H9 (cell line): ENCODE results near the gene PHF21B. TPM values are rescaled to one million over a fixed set of nuclear protein-coding genes. Genes with fewer than 3 reads are reported as not detected.
A peak's percentile ranks its signal among the peaks of the same experiment; 100 is the strongest.

Experiments
- DNase-seq: peaks from one replicate; pipeline ENCODE4 v3.0.0-alpha.2; 2017
- H2AFZ ChIP-seq: one replicate; pipeline ENCODE4 v1.6.1; 2013; ENCODE audit warnings: mild to moderate bottlenecking, low read length, control low read depth, moderate library complexity
- H2AK5ac ChIP-seq: 2 replicates; pipeline ENCODE4 v1.6.1; 2013; ENCODE audit warnings: low read length, control low read depth, mixed read lengths; ENCODE audit not compliant: insufficient read length
- H2BK120ac ChIP-seq: one replicate; pipeline ENCODE4 v1.6.1; 2013; ENCODE audit warnings: low read depth, mild to moderate bottlenecking, low read length, control low read depth, inconsistent platforms; ENCODE audit not compliant: poor library complexity, severe bottlenecking
- H2BK12ac ChIP-seq: 2 replicates; pipeline ENCODE4 v1.6.1; 2013; ENCODE audit warnings: low read length, control low read depth, mixed read lengths, low read depth; ENCODE audit not compliant: insufficient read length
- H2BK15ac ChIP-seq: 2 replicates; pipeline ENCODE4 v1.6.1; 2013; ENCODE audit warnings: low read depth, low read length, control low read depth
- H2BK20ac ChIP-seq: one replicate; pipeline ENCODE4 v1.6.1; 2013; ENCODE audit warnings: low read depth, mild to moderate bottlenecking, low read length, control low read depth, inconsistent platforms; ENCODE audit not compliant: poor library complexity, severe bottlenecking
- H2BK5ac ChIP-seq: 2 replicates; pipeline ENCODE4 v1.6.1; 2013; ENCODE audit warnings: low read length, control low read depth, mixed read lengths; ENCODE audit not compliant: insufficient read length
- H3K14ac ChIP-seq: 2 replicates; pipeline ENCODE4 v1.6.1; 2013; ENCODE audit warnings: low read length, control low read depth; ENCODE audit not compliant: insufficient read depth
- H3K18ac ChIP-seq: 2 replicates; pipeline ENCODE4 v1.6.1; 2013; ENCODE audit warnings: low read depth, mild to moderate bottlenecking, mixed read lengths, low read length, control low read depth; ENCODE audit not compliant: insufficient read length
- H3K23ac ChIP-seq: 2 replicates; pipeline ENCODE4 v1.6.1; 2013; ENCODE audit warnings: low read length, control low read depth, mixed read lengths, low read depth; ENCODE audit not compliant: insufficient read length
- H3K23me2 ChIP-seq: 2 replicates; pipeline ENCODE4 v1.6.1; 2013; ENCODE audit warnings: low read depth, mild to moderate bottlenecking, mixed read lengths, low read length, control low read depth; ENCODE audit not compliant: insufficient read length, poor library complexity, severe bottlenecking
- H3K27ac ChIP-seq: 2 replicates; pipeline ENCODE4 v1.5.1; 2013; ENCODE audit warnings: low read length, control low read depth, mixed read lengths, low read depth; ENCODE audit not compliant: insufficient read length
- H3K27me3 ChIP-seq: 2 replicates; pipeline ENCODE4 v1.6.1; 2013; ENCODE audit warnings: low read length, control low read depth, inconsistent platforms; ENCODE audit not compliant: insufficient read depth
- H3K4ac ChIP-seq: 2 replicates; pipeline ENCODE4 v1.6.1; 2013; ENCODE audit warnings: low read depth, mild to moderate bottlenecking, control low read depth, inconsistent platforms, low read length, moderate library complexity
- H3K4me1 ChIP-seq: 2 replicates; pipeline ENCODE4 v1.6.1; 2013; ENCODE audit warnings: low read length, control low read depth, inconsistent platforms; ENCODE audit not compliant: insufficient read depth
- H3K4me2 ChIP-seq: 2 replicates; pipeline ENCODE4 v1.6.1; 2013; ENCODE audit warnings: low read length, control low read depth, mixed read lengths; ENCODE audit not compliant: insufficient read length, insufficient read depth
- H3K56ac ChIP-seq: 2 replicates; pipeline ENCODE4 v1.6.1; 2013; ENCODE audit warnings: low read depth, mild to moderate bottlenecking, mixed read lengths, low read length, control low read depth; ENCODE audit not compliant: insufficient read length
- H3K79me1 ChIP-seq: 2 replicates; pipeline ENCODE4 v1.6.1; 2013; ENCODE audit warnings: low read depth, mild to moderate bottlenecking, moderate library complexity, low read length, control low read depth, inconsistent platforms; ENCODE audit not compliant: insufficient read depth, poor library complexity, severe bottlenecking
- H3K79me2 ChIP-seq: 2 replicates; pipeline ENCODE4 v1.6.1; 2013; ENCODE audit warnings: low read length, control low read depth, inconsistent platforms; ENCODE audit not compliant: insufficient read depth
- H3K9ac ChIP-seq: 2 replicates; pipeline ENCODE4 v1.6.1; 2013; ENCODE audit warnings: low read length, control low read depth, mixed read lengths; ENCODE audit not compliant: insufficient read length; ENCODE audit errors: extremely low read depth
- H3K9me3 ChIP-seq: one replicate; pipeline ENCODE4 v1.6.1; 2013; ENCODE audit warnings: low read depth, low read length, inconsistent platforms; ENCODE audit not compliant: control insufficient read depth
- H3T11ph ChIP-seq: one replicate; pipeline ENCODE4 v1.6.1; 2013; ENCODE audit warnings: mild to moderate bottlenecking, low read length, control low read depth, inconsistent platforms
- H4K20me1 ChIP-seq: one replicate; pipeline ENCODE4 v1.6.1; 2013; ENCODE audit not compliant: control insufficient read depth, insufficient read length, insufficient read depth
- H4K5ac ChIP-seq: 2 replicates; pipeline ENCODE4 v1.6.1; 2013; ENCODE audit warnings: low read depth, mild to moderate bottlenecking, mixed read lengths, low read length, control low read depth; ENCODE audit not compliant: insufficient read length
- H4K8ac ChIP-seq: replicated peaks from 2 replicates; pipeline ENCODE4 v1.6.1; 2013; ENCODE audit warnings: low read length, control low read depth, mixed read lengths, low read depth; ENCODE audit not compliant: insufficient read length
- H4K91ac ChIP-seq: 2 replicates; pipeline ENCODE4 v1.6.1; 2013; ENCODE audit warnings: low read depth, mild to moderate bottlenecking, moderate library complexity, mixed read lengths, low read length, control low read depth; ENCODE audit not compliant: insufficient read length
- H3K27ac Mint-ChIP-seq, 3 experiments: 2 replicates in 2 of 3; 3 replicates in 1 of 3; pipeline ENCODE4 v1.8.0; 2020 to 2021; ENCODE audit warnings: mixed read lengths in 3 of 3, mild to moderate bottlenecking in 1 of 3, moderate library complexity in 1 of 3
- H3K27me3 Mint-ChIP-seq: 2 replicates; pipeline ENCODE4 v1.8.0; 2021; ENCODE audit warnings: low read depth, mild to moderate bottlenecking, moderate library complexity, mixed read lengths
- H3K36me3 Mint-ChIP-seq, 3 experiments: 2 replicates in 2 of 3; 3 replicates in 1 of 3; pipeline ENCODE4 v1.8.0; 2020 to 2021; ENCODE audit warnings: low read depth in 3 of 3, mixed read lengths in 3 of 3; ENCODE audit not compliant: insufficient read depth in 1 of 3
- H3K4me1 Mint-ChIP-seq, 2 experiments: 2 replicates each; pipeline ENCODE4 v1.8.0; 2020; ENCODE audit warnings: mixed read lengths in 2 of 2
- H3K4me3 Mint-ChIP-seq, 2 experiments: 2 replicates in 1 of 2; 3 replicates in 1 of 2; pipeline ENCODE4 v1.8.0; 2020 to 2021; ENCODE audit warnings: mild to moderate bottlenecking in 2 of 2, mixed read lengths in 2 of 2, moderate library complexity in 1 of 2
- H3K9me3 Mint-ChIP-seq, 2 experiments: 2 replicates in 1 of 2; 3 replicates in 1 of 2; pipeline ENCODE4 v1.8.0; 2020; ENCODE audit warnings: mild to moderate bottlenecking in 2 of 2, mixed read lengths in 2 of 2, moderate library complexity in 1 of 2
- WGBS: extraction: QIAGEN DNeasy Blood & Tissue Kit; methylation state at CpG from one replicate; pipeline ENCODE4 v1.1.7; 2013; ENCODE audit warnings: missing lambda C conversion rate, low lambda C conversion rate, mixed read lengths; ENCODE audit not compliant: insufficient read length; ENCODE audit errors: extremely low coverage; 5-methylcytosine and 5-hydroxymethylcytosine counted together
- total RNA-seq: library from RNA; stranded (reverse); gene quantifications from 2 replicates; pipeline ENCODE4 v1.2.1, GENCODE V29; 2021
- TF ChIP-seq, protein P1 (sequence below): fragments of 200-600 bp; sonication (generic); conservative IDR thresholded peaks from 3 replicates; pipeline ENCODE4 v1.8.0; 2021; ENCODE audit warnings: antibody characterized with exemption, mild to moderate bottlenecking

PHF21B gene
- total RNA-seq, 1 experiment from 2014 or later, result 60.3 TPM

DNA sequence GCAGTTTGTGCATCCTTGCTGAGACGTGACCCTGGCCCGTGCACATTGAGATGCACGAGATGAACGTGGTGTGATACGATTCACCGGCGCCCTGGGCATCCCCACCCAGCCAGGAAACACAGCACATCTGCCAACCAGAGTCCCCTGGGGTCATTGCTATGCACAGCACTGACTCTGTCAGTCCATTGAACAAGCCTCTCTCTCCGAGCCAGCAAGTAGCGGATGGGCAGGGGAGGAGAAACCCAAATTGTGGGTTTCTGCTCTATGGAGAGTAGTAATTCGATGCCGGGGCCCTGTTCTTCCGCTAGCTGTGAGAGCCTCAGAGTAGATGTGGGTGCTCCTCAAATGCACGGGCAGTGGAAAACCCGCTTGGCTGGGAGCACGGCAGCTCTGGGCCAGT is 172.3 kb downstream of the PHF21B start:
- H3K4me3 Mint-ChIP-seq, result no peak overlapping the region
- Histone ChIP-seq H3K9me3 (no peaks in the 10 kb centered on the region), H2AK5ac (no peak overlapping the region), H2BK5ac (no peak overlapping the region), H2BK20ac (no peak overlapping the region), H3K18ac (no peak overlapping the region), H3K23ac (no peak overlapping the region), H3K79me1 (no peaks in the 10 kb centered on the region), H3T11ph (no peak overlapping the region), H4K20me1 (peaks cover 2% of the 10 kb centered on the region), H2AFZ (no peak overlapping the region), H2BK120ac (no peak overlapping the region), H3K4ac (no peak overlapping the region), H3K4me1 (no peaks in the 10 kb centered on the region; the same call in 1 of the 2 replicates), H3K23me2 (no peaks in the 10 kb centered on the region), H3K27me3 (no peaks in the 10 kb centered on the region), H3K56ac (no peak overlapping the region), H3K4me2 (no peak overlapping the region), H2BK12ac (no peak overlapping the region), H4K5ac (no peak overlapping the region), H3K79me2 (no peaks in the 10 kb centered on the region), H4K8ac (no peak overlapping the region), H3K27ac (no peak overlapping the region), H3K9ac (no peak overlapping the region), H3K14ac (no peak overlapping the region; the same call in 1 of the 2 replicates), H4K91ac (no peak overlapping the region), H2BK15ac (no peak overlapping the region)
- DNase-seq, result no peak
- H3K36me3 Mint-ChIP-seq, result peaks cover 22 to 41% (median 39%) of the 10 kb centered on the region in 3 experiments
- TF ChIP-seq, protein P1, sequence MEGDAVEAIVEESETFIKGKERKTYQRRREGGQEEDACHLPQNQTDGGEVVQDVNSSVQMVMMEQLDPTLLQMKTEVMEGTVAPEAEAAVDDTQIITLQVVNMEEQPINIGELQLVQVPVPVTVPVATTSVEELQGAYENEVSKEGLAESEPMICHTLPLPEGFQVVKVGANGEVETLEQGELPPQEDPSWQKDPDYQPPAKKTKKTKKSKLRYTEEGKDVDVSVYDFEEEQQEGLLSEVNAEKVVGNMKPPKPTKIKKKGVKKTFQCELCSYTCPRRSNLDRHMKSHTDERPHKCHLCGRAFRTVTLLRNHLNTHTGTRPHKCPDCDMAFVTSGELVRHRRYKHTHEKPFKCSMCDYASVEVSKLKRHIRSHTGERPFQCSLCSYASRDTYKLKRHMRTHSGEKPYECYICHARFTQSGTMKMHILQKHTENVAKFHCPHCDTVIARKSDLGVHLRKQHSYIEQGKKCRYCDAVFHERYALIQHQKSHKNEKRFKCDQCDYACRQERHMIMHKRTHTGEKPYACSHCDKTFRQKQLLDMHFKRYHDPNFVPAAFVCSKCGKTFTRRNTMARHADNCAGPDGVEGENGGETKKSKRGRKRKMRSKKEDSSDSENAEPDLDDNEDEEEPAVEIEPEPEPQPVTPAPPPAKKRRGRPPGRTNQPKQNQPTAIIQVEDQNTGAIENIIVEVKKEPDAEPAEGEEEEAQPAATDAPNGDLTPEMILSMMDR, result no peak
- WGBS, result no CpG with 5 or more reads among the region's 15 CpGs
- peak overlapping the region in 2 of 3 experiments; percentile 48 to 55; a peak in 2 of 7 replicates for H3K27ac Mint-ChIP-seq
- peaks cover 23 to 25% of the 10 kb centered on the region in 2 experiments for H3K4me1 Mint-ChIP-seq
- peaks cover 13 to 21% of the 10 kb centered on the region in 2 experiments for H3K9me3 Mint-ChIP-seq
- no peaks in the 10 kb centered on the region; the same call in 1 of the 2 replicates for H3K27me3 Mint-ChIP-seq
